NCI-H82 (cell line): ENCODE measurements around the gene PNCK.
A peak's percentile ranks its signal among the peaks of the same experiment; 100 is the strongest.
"Not testable (repeated sequence)": the region's sequence is repeated elsewhere in the genome, so short reads cannot be mapped to it uniquely, and the experiment has no call there.

Experiments
- DNase-seq: peaks from one replicate; lab custom pipeline; 2025; lab: John Stamatoyannopoulos, UW

The PNCK gene

GRCh38 chrX:153699210-153699783 is 25.7 kb upstream of the PNCK start:
- not testable (repeated sequence) for DNase-seq

- DNase-seq = no peak
Measured at GRCh38 chrX:153697924-153698865, 24.6 kb upstream of the PNCK start.

DNA sequence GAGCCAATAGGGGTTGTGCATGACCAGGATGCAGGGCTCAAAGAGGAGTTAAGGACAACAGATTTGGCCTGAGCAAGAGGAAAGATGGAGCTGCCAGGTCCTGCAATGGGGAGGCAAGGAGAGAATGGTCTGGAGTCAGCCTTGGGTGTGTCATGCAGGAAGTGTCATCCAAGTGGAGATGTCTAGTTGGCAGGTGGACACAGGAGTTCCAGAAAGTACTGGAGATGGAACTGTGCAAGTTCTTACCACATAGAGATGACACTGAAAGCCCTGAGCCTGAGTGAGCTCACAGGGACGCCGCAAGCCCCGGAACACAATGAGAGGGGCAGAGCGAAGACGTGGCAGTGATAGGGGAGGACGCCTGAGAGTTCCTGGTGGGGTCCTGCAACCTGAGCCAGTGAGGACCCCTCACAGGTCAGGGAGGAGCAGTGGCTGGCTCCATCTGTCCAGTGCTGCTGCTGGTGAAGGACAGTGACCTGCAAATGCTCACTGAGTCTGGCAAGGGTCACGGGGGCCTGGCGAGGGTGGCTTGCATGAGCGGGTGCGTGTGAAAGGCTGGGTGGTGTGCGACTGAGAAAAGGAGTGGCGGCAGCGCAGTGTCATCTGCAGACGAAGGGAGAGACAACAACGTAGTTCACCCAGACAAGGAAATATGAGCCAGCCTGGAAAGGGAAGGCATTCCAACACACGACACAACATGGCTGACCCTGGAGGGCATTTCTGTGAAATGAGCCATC is 23.5 kb upstream of the PNCK start:
- not testable (repeated sequence) for DNase-seq

GRCh38 chrX:153696538-153696937 is 22.9 kb upstream of the PNCK start:
- DNase-seq = not testable (repeated sequence)

- DNase-seq = no peak
Measured at GRCh38 chrX:153696100-153696499, 22.5 kb upstream of the PNCK start.

GRCh38 chrX:153694687-153695270 is 21.2 kb upstream of the PNCK start:
- no peak for DNase-seq

DNA sequence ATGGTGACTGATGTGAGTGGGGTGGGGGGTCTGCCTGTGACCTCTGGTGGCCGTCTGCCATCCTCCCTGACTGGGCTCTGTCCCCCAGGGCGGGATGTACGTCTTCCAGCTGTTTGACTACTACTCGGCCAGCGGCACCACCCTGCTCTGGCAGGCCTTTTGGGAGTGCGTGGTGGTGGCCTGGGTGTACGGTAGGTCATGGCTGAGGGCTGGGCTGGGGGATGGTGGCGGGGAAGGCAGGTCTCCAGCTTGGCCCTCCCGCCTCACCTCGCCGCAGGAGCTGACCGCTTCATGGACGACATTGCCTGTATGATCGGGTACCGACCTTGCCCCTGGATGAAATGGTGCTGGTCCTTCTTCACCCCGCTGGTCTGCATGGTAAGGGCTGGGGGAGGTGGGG is 20.6 kb upstream of the PNCK start:
- not testable (repeated sequence) for DNase-seq

GRCh38 chrX:153693216-153694086 is 19.8 kb upstream of the PNCK start:
- DNase-seq = no peak

DNA sequence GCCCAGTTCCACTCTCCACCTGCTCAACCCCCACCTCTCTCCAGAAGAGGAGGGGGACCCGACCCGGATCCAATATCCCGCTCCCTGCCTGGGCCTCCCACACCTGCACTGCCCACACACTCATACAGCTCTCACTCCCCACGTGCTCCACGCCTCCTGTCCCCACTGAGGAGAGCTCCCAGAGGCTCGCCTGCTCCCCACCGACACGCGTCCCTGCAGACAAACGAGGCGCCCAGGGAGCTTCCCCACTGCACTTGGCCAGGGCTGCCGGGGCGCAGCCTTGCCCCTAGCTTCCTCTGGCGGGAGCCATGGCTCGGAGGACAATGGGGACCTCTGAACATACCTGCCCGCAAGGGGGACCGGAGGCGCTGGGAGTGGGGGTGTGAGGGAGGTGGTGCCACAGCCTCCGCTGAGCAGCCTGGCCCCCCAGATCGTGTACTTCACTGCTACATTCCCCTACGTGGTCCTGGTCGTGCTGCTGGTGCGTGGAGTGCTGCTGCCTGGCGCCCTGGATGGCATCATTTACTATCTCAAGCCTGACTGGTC is 19.1 kb upstream of the PNCK start:
- no peak for DNase-seq

- DNase-seq = no peak
Measured at GRCh38 chrX:153692003-153692402, 18.4 kb upstream of the PNCK start.

- not testable (repeated sequence) for DNase-seq
Measured at GRCh38 chrX:153691032-153691827, 17.6 kb upstream of the PNCK start.

DNA sequence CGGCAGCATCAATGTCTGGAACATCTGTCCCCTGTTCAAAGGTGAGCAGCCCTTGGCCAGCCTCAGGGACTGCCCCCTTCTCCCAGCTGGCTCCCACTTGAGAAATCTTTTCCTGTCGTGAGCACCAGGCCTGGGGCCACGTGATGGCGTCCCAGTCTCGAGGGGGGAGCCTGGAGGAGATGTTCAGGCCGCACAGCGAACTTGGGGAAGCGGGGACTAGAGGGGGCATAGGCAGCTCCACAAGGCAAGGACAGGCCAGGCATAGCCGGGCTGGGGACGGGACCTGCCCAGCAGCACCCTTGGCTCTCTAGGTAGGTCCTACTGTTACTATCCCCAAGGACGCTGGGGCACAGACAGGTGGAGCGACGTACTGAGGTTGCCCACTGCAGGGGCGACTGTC is 16.9 kb upstream of the PNCK start:
- no peak for DNase-seq

DNA sequence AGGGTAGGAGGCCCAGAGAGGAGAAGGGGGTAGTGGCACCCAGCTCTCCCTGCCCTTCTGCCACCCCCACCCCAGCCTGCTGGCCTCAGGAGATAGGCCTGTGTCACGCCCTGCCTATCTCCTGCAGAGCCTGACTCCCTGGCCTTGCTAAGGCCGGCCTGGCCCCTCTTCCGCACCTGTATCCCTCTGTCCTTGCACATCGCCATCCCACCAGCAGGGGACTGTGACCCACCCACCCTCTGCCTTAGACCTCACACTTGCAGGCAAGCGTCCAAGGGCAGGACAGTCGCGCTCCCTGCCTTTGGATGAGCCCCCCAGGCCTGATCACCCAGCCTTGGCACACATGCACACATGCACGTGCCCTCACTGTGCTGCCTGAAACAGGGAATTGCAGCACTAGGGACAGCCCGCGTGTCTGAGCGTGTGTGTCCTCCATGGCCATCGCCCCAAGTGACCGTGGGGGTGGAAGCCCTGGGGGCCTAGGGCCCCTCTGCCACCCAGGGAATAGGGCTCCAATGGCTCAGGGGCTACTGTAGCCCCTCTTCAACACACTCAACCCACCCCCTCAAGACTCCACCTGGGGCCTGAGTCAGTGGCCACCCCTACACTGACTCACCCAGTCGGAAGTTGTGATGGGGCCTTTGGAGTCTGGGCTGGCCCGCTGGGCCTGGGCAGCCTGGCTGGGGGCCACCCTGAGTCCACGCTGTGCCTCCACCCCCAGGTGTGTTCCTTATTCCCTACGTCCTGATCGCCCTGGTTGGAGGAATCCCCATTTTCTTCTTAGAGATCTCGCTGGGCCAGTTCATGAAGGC is 16.2 kb upstream of the PNCK start:
- DNase-seq = peak; percentile 58

DNA sequence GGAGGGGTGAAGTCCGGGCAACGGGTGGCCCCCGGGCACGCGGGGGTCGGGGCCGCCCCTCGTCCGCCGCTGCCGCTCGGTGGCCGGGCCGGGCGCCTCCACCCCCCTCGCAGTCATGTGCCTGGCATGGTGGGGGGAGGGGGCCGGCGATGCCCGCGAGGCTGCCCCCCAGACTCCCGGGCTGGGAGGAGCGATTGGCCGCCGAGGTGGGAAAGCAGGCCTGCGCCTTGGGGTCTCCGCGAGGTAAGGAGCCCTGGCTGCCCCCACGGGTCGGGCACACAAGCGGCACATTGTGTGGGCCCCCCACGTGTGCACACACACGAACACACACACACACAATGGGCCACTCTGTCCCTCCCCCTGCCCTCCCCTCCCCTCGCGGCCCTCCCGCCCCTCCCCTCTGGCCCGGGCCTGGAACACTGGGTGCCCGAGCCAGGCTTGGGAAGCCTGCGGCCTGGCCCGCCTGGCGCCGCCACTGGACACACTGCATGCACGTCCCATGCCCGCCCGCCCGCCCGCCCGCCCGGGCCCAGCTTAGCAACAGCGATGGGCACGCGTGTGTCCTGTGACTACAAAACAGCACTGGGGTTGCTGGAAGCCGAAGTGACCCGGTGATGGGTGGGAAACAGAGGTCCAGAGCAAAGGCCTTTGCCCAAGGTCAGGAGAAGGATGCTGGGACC is 15.4 kb upstream of the PNCK start:
- DNase-seq = peak; percentile 44

- no peak for DNase-seq
Measured at GRCh38 chrX:153688506-153688905, 14.9 kb upstream of the PNCK start.

- no peak for DNase-seq
Measured at GRCh38 chrX:153688071-153688470, 14.5 kb upstream of the PNCK start.

GRCh38 chrX:153687121-153688039 is 13.8 kb upstream of the PNCK start, which contains the start of gene SLC6A8:
Gene SLC6A8 (plus strand): TSS chrX:153687926. CDS start chrX:153688575, 649 bp downstream.
- peak; percentile 84 for DNase-seq
